Activated naive CD4-positive, alpha-beta T cell treated with anti-CD3 and anti-CD28 coated beads, Interleukin-2, amount 10 ng/mL, durations not matched to agents 7 days and 5 days (primary cell): ENCODE data around the gene GALNT2.

ENCODE experiments used
- CTCF ChIA-PET: fragments of 350-600 bp; sonication (Branson Sonifier 250); formaldehyde crosslinking; loops from one replicate; lab custom pipeline; 2021; ENCODE audit warnings: antibody characterized with exemption; lab: Charles Lee
- DNase-seq: peaks from one replicate; pipeline ENCODE4 v3.0.0-alpha.2; 2020
- H3K27ac Mint-ChIP-seq: one replicate; pipeline ENCODE4 v1.8.0; 2021; ENCODE audit warnings: mild to moderate bottlenecking, moderate library complexity, mixed read lengths
- H3K27me3 Mint-ChIP-seq: one replicate; pipeline ENCODE4 v1.8.0; 2021; ENCODE audit warnings: mild to moderate bottlenecking, mixed read lengths
- H3K36me3 Mint-ChIP-seq: one replicate; pipeline ENCODE4 v1.8.0; 2021; ENCODE audit warnings: mixed read lengths
- H3K4me1 Mint-ChIP-seq: one replicate; pipeline ENCODE4 v1.8.0; 2021; ENCODE audit warnings: mixed read lengths
- H3K4me3 Mint-ChIP-seq: one replicate; pipeline ENCODE4 v1.8.0; 2021; ENCODE audit warnings: mild to moderate bottlenecking, moderate library complexity, mixed read lengths
- H3K9me3 Mint-ChIP-seq: one replicate; pipeline ENCODE4 v1.8.0; 2021; ENCODE audit warnings: mixed read lengths

The GALNT2 gene

DNA sequence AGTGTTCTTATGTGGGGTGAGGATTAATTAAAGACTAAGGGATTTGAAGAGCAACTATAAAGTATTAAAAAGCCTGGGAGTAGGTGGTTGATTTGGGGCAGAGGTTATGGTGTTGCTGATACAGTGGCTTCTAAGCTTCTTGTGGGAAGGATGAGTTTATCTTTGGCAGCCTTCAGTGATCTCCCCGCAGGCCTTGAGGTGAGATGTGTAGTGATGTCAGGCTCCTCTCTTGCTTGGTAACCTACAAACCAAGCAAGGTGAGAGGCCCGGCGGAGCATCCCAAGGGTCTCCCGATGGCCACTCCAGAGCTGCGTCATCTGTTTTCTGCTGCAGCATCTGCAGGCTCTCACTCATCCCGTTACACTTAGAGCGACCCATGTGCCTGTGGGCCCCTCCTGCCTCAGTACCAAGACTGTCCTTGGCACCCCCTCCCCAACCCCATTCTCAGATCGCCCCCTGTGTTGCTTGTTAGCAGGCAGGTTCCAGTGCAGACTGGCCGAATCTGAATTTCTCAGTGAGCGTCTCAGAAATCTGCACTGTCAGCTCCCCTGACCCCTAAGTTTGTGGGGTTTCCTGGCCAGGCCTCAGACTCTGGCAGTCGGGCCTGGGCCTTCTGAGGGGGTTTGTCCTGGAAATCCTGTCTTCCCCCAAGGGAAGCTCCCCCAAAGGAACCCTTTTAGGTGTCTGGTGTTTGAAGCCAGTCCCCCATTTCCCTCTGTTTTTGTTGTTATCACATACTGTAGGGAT lies 77.9 kb downstream of the GALNT2 start:
- no peak for DNase-seq
- H3K9me3 Mint-ChIP-seq, result no peaks in the 10 kb centered on the region
- no peaks in the 10 kb centered on the region for H3K27me3 Mint-ChIP-seq
- H3K27ac Mint-ChIP-seq, result no peak overlapping the region
- no peak overlapping the region for H3K4me3 Mint-ChIP-seq
- CTCF ChIA-PET, result interaction anchor here (1.1 kb wide), 1 partner anchor 484 kb away, joined by 4 read pairs; no protein-coding TSS in a partner anchor
- H3K4me1 Mint-ChIP-seq, result peaks cover 50% of the 10 kb centered on the region
- H3K36me3 Mint-ChIP-seq, result no peaks in the 10 kb centered on the region

DNA sequence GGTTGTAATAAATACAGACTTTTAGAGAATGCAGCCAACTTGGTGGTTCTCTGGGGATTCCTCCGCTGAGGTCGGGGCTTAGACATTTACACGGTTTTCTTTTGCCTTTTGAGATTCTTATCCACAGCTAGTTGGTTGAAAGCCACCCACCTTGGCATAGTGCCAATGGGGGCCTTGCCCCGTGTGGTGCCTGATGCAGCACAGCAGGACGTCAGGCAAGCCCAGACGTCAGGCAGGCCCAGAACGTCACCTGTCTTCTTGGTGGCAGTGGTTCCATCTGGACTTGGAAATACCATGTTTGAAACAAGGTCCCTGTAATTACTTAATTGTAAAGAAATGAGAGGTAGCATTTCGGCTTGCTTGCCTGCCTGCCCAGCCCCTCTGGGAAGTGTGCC lies 78.5 kb downstream of the GALNT2 start:
- Mint-ChIP-seq H3K27me3 (no peaks in the 10 kb centered on the region), H3K27ac (no peak overlapping the region), H3K9me3 (no peaks in the 10 kb centered on the region), H3K4me1 (peaks cover 54% of the 10 kb centered on the region), H3K4me3 (no peak overlapping the region), H3K36me3 (no peaks in the 10 kb centered on the region)
- CTCF ChIA-PET, result interaction anchor here (0.6 to 1.1 kb wide), 2 partner anchors 155 to 484 kb away, joined by 3 to 4 read pairs; no protein-coding TSS in a partner anchor
- no peak for DNase-seq

DNA sequence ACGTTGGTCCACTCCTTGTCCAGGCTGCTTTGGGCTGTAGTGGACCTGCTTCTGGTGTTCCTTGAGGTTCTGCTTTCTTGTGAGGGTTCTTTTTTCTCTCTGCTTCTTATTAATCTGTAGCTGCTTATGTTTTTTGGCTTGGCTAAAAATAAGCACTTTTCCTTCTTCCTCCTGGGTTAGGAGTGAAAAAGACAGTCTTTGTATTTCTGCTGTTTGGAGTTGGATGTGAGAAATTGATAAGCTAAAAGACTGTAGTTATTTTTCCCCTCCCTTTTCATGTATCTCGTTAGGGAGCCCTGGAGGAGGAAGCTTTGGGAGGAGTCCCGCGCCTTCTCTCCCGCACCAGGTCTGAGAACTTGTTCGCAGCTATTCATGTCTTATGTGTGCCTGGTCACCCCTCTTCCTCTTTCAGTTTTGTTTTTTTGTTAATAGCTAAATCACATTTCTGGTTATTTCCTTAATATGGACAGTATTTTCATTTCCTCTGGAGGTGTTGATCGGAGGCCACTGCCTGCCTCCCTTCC lies 79.0 kb downstream of the GALNT2 start:
- no peak overlapping the region for H3K27ac Mint-ChIP-seq
- CTCF ChIA-PET, result interaction anchor here (0.6 kb wide), 1 partner anchor 156 kb away, joined by 3 read pairs; no protein-coding TSS in a partner anchor
- DNase-seq, result no peak
- H3K36me3 Mint-ChIP-seq, result no peaks in the 10 kb centered on the region
- H3K27me3 Mint-ChIP-seq, result no peaks in the 10 kb centered on the region
- peaks cover 50% of the 10 kb centered on the region for H3K4me1 Mint-ChIP-seq
- no peak overlapping the region for H3K4me3 Mint-ChIP-seq
- no peaks in the 10 kb centered on the region for H3K9me3 Mint-ChIP-seq

DNA sequence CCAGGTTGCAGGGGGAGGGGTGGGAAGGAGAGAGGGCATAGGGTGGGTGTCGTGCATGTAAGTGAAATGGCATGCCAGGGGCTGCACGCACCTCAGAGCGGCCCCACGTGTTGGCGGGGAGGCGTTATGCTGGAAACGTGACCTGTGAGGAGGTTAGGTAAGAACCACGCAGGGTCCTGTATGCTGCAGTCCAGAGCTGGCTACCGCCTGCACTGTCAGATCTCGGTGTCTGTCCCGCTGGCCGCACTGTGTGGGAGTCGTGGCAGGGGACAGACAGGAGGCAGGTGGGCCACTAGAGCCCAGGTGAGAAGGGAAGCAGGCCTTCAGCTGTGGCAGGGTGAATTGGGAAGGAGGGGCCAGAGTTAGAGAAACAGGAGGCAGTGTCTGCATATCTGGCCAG lies 79.7 kb downstream of the GALNT2 start:
- Mint-ChIP-seq H3K9me3 (no peaks in the 10 kb centered on the region), H3K4me1 (peaks cover 44% of the 10 kb centered on the region), H3K27me3 (no peaks in the 10 kb centered on the region), H3K4me3 (no peak overlapping the region), H3K36me3 (no peaks in the 10 kb centered on the region), H3K27ac (no peak overlapping the region)
- no peak for DNase-seq
- CTCF ChIA-PET, result no interaction called here

DNA sequence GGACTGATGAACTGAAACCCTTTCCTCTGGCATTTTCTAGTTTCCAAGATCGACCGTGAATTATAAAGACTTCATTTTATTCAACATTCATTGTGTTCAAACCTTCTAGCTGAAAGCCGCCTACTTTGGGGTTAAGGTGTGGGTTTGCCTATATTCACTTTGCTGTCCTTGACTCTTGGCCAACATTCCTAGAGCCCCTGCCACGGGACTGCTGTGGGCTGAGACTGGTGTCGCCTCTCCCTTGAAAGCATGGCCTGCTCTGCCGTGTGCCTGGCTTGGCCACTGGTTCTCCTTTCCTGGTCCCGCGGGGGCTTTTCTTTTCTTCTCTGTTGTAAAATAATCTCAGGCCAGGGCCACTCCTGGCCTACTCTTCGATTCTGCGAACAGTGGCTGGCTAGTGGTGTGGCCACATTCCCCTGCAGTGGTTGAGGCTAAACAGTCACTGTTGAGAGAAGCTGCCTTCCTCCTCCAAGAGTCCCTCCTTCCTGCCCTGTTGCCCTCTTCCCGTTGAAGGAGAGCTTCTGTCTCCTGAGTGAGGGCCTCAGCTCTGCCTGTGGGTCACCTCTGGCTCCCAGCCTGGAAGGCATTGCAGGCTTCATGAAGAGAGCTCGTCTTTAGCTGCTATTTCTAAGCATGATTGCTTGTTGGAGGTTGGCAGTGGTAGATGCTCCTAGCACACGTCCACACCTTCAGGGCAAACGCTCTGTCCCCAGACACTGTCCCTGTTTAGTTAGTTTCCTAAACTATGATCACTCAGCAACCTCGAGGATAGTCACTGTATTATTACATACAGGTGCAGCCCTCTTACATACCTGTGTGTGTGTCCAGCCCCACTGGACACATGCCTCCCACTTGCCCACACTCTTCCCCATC lies 80.5 kb downstream of the GALNT2 start:
- CTCF ChIA-PET, result no interaction called here
- H3K27me3 Mint-ChIP-seq, result no peaks in the 10 kb centered on the region

DNA sequence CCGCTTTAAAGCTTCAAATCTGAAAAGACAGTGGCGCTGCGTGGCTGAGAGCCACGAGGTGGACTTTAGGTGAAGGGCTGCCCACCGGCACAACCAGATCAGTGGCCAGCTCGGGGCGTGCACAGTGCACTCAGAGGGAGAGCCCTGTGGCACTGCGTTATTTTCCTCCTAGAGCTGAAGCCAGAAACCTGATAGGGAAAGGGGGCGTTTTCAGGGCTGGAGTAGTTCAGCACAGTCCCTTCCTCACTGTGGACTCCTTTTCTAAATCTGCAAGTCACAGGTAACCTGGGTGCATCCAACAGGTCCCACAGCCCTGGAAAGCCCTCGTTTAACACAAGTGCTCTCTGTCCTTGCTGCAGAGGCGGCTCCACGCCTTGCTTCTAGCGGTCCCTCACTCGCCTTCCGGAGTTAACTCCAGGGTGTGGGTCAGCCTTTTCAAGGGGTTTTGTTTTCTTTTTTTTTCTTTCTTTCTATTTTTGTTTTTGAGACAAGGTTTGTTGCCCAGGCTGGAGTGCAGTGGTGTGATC lies 81.2 kb downstream of the GALNT2 start:
- H3K36me3 Mint-ChIP-seq, result no peaks in the 10 kb centered on the region
- H3K4me1 Mint-ChIP-seq, result peaks cover 35% of the 10 kb centered on the region
- no peak overlapping the region for H3K4me3 Mint-ChIP-seq
- CTCF ChIA-PET, result no interaction called here
- DNase-seq, result no peak
- no peaks in the 10 kb centered on the region for H3K27me3 Mint-ChIP-seq
- no peak overlapping the region for H3K27ac Mint-ChIP-seq
- no peaks in the 10 kb centered on the region for H3K9me3 Mint-ChIP-seq

More for the DNA sequence above, 80.5 kb downstream of the GALNT2 start:
- H3K9me3 Mint-ChIP-seq, result no peaks in the 10 kb centered on the region
- no peaks in the 10 kb centered on the region for H3K36me3 Mint-ChIP-seq
- no peak for DNase-seq
- H3K4me1 Mint-ChIP-seq, result peaks cover 41% of the 10 kb centered on the region
- no peak overlapping the region for H3K27ac Mint-ChIP-seq
- no peak overlapping the region for H3K4me3 Mint-ChIP-seq

DNA sequence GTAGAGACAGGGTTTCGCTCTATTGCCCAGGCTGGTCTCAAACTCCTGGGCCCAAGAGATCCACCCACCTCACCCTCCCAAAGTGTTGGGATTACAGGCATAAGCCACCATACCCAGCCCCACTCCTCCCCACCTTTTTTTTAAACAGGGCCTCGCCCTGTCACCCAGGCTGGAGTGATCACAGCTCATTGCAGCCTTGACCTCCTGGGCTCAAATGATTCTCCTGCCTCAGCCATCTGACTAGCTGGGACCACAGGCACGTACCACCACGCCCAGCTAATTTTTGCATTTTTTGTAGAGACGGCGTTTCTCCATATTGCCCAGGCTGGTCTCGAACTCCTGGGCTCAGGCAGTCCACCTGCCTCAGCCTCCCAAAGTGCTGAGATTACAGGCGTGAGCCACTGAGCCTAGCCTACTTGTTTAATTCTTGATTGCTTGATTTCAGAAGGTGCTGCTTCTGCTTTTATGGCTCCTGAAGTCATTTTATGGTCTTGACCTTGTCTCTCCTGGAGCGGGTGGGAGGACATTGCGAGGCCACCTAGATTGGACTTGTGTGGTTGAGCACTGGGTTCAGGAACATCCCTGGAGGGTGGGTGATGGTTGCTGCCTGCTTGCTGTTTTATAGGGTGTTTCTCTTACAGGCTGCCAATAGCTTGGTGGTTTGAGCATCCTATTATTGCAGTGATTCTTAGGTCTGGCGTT lies 81.9 kb downstream of the GALNT2 start:
- Mint-ChIP-seq H3K9me3 (no peaks in the 10 kb centered on the region), H3K36me3 (no peaks in the 10 kb centered on the region), H3K4me1 (peaks cover 35% of the 10 kb centered on the region), H3K4me3 (no peak overlapping the region), H3K27me3 (no peaks in the 10 kb centered on the region), H3K27ac (no peak overlapping the region)
- DNase-seq, result no peak
- CTCF ChIA-PET, result no interaction called here

DNA sequence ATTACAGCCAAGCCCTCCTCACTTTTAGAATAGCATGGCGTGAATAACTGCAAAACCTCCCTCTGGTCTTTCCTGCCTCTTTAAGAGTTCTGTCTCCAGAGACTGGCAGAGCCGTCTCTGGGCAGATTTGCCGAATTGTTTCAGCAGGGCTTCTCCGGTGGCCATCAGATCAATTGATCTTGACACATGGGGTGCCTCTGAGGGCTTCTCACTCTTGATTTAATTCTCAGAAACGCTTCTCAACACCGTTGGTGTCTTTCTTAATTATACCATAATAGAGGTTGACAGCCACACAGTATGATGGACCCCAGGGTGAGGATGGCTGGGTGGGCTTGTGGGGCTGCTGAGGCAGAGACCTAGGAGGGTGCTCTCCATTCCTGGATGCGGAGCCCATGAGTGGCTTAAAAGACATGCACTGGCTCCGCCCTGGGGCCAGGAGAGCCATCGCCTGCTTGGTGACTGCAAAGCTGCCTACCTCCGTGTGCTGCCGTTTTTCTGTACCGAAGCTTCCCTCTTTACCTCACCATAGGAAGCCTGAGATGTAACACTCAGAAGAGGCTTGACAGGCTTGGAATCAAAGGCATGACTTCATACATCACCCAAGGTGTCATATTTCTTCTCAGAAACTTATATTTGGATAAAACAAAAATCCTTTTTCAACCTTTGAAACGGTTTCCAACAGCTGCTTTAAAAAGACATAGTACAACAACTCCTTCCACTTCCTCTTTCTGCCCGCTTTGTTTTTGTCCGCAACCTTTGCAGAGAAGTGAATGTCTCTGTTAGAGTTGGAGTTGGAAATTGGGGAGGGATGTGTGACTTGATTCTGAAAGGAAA lies 82.9 kb downstream of the GALNT2 start:
- Mint-ChIP-seq H3K27me3 (no peaks in the 10 kb centered on the region), H3K27ac (no peak overlapping the region), H3K36me3 (no peaks in the 10 kb centered on the region), H3K9me3 (no peaks in the 10 kb centered on the region), H3K4me3 (no peak overlapping the region), H3K4me1 (peaks cover 30% of the 10 kb centered on the region)
- CTCF ChIA-PET, result interaction anchor here (0.8 kb wide), 2 partner anchors 9 to 17 kb away, joined by 3 to 4 read pairs; no protein-coding TSS in a partner anchor
- DNase-seq, result no peak

DNA sequence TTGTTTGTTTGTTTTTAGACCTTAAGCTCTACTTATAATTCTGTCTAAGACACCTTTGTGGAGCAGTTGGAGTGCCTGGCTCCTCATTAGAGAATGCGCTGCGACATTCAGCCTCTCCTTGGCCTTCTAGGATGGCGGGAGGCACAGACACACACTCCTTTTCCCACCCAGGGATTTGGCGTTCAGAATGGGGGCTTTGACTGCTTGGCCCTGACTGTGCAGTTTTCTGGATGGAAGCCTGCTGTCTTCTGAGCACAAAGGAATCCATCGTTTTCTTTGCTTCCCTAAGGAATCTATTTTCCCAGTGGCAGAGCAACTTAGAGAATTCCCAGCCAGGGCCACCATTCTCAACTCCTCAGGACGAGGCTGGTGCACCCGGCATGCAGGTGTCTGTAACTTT lies 83.6 kb downstream of the GALNT2 start:
- H3K9me3 Mint-ChIP-seq, result no peaks in the 10 kb centered on the region
- H3K27ac Mint-ChIP-seq, result no peak overlapping the region
- H3K36me3 Mint-ChIP-seq, result no peaks in the 10 kb centered on the region
- peaks cover 28% of the 10 kb centered on the region for H3K4me1 Mint-ChIP-seq
- H3K4me3 Mint-ChIP-seq, result no peak overlapping the region
- no peaks in the 10 kb centered on the region for H3K27me3 Mint-ChIP-seq
- DNase-seq, result no peak
- CTCF ChIA-PET, result interaction anchor here (0.8 kb wide), 2 partner anchors 10 to 16 kb away, joined by 3 to 4 read pairs; no protein-coding TSS in a partner anchor

DNA sequence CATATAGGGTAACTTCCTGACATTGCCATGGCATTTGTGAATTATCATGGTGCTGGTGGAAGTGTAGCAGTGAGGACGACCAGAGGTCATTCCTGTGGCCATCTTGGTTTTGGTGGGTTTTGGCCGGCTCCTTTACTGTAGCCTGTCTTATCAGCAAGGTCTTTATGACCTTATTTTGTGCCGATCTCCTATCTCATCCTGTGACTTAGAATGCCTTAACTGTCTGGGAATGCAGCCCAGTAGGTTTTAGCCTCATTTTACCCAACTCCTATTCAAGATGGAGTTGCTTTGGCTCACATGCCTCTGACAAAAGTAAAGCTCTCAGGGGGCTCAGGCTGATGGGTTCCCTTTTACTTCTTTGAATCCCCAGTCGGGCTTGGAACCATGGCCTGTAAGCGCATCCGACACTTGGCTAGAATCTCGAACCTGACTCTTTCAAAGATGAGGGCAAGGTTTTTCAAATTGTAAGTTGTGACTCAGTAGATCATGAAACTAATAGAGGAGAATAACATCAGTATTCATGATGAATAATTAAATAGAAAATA lies 85.0 kb downstream of the GALNT2 start:
- no peak for DNase-seq
- Mint-ChIP-seq H3K36me3 (no peaks in the 10 kb centered on the region), H3K4me1 (peaks cover 31% of the 10 kb centered on the region), H3K9me3 (no peaks in the 10 kb centered on the region), H3K27ac (no peak overlapping the region), H3K27me3 (no peaks in the 10 kb centered on the region), H3K4me3 (no peak overlapping the region)
- CTCF ChIA-PET, result no interaction called here

DNA sequence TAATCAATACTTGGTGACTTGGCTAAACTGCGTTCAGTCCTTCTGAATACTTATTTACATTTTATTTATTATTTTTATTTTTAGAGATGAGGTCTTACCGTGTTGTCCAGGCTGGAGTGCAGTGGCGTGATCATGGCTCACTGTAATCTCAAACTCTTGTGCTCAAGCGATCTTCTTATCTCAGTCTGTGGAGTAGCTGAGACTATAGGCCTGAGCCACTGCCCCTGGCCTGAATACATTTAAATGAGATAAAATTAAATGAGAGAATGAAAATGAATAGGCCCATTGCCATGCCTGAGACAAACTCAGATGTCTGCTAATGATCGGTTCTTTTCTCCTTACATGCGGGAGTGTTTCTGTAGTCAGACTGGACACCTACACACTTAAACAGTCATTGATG lies 86.0 kb downstream of the GALNT2 start:
- no peak overlapping the region for H3K4me3 Mint-ChIP-seq
- H3K27me3 Mint-ChIP-seq, result no peaks in the 10 kb centered on the region
- H3K9me3 Mint-ChIP-seq, result no peaks in the 10 kb centered on the region
- CTCF ChIA-PET, result no interaction called here
- peaks cover 32% of the 10 kb centered on the region for H3K4me1 Mint-ChIP-seq
- no peaks in the 10 kb centered on the region for H3K36me3 Mint-ChIP-seq
- no peak overlapping the region for H3K27ac Mint-ChIP-seq
- DNase-seq, result no peak

DNA sequence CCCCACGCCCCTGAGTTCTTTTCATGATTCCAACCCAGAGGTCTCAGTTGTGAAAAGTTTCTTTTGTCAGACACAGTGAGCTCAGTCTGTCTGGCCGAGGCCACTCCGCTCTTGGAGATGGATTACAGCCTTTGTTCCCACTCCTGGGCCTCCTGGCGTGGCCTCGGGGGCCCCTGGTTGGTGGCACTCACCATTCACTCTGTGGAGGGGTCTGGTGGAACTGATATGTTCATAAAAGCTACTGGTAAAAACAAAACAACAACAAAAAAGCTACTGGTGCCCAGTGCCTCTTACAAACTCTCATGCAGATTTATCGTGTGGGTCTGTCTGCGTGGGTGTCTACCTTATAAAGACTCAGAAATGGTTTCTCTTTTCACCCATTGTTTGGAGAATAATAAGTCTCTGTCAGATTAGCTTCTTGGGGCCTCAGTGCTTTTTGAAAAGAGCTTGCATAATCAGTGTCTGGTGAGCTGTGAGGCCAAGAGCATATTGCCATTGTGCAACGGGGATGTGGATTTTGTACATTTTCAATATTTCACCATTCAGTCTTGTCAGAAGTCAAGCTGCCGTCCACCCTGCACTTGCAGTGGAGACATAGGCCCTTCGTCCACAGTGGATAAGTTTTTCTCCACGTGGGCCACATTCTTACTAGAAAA lies 86.7 kb downstream of the GALNT2 start:
- no peak overlapping the region for H3K27ac Mint-ChIP-seq

More for the DNA sequence above, 86.7 kb downstream of the GALNT2 start:
- no peak for DNase-seq
- Mint-ChIP-seq H3K27me3 (no peaks in the 10 kb centered on the region), H3K4me3 (no peak overlapping the region), H3K4me1 (peaks cover 34% of the 10 kb centered on the region), H3K36me3 (no peaks in the 10 kb centered on the region), H3K9me3 (no peaks in the 10 kb centered on the region)
- CTCF ChIA-PET, result interaction anchor here (1.2 kb wide), 1 partner anchor 13 kb away, joined by 5 read pairs; no protein-coding TSS in a partner anchor
